Left renal pelvis (tissue), 4 donors: ENCODE results near the gene ANKS1B. TPM values are rescaled to one million over a fixed set of nuclear protein-coding genes. Genes with fewer than 3 reads are reported as not detected.
"Not testable (repeated sequence)": the region's sequence is repeated elsewhere in the genome, so short reads cannot be mapped to it uniquely, and the experiment has no call there.

Experiments used
- DNase-seq, 4 donors: peaks; one replicate each; pipeline ENCODE4 v3.0.0-alpha.2; 2013; ENCODE audit warnings: low read depth in 4 of 4, low spot score in 3 of 4
- polyA plus RNA-seq, 4 donors: library from polyadenylated mRNA; unstranded; fragments of 120-200 nt; gene quantifications; one replicate each; pipeline ENCODE4 v1.2.1, GENCODE V29; 2013; ENCODE audit not compliant: insufficient read length in 4 of 4

The ANKS1B gene
- polyA plus RNA-seq, 4 donors: 3.7 to 6.3 (median 4.7) TPM

GRCh38 chr12:99311373-99311772 is 673.4 kb downstream of the ANKS1B start:
- DNase-seq: no peak

- no peak for DNase-seq
Observed at GRCh38 chr12:99309812-99310211, 674.9 kb downstream of the ANKS1B start.

GRCh38 chr12:99302874-99303273 is 681.9 kb downstream of the ANKS1B start:
- DNase-seq: no peak

- no peak for DNase-seq
Observed at GRCh38 chr12:99287136-99287535, 697.6 kb downstream of the ANKS1B start.

- no peak for DNase-seq
Observed at GRCh38 chr12:99284161-99284560, 700.6 kb downstream of the ANKS1B start.

GRCh38 chr12:99282624-99283023 is 702.1 kb downstream of the ANKS1B start:
- no peak for DNase-seq

- no peak for DNase-seq
Observed at GRCh38 chr12:99282086-99282485, 702.6 kb downstream of the ANKS1B start.

GRCh38 chr12:99281277-99281676 is 703.5 kb downstream of the ANKS1B start:
- DNase-seq: no peak

- no peak for DNase-seq
Observed at GRCh38 chr12:99278899-99279298, 705.8 kb downstream of the ANKS1B start.

- no peak for DNase-seq
Observed at GRCh38 chr12:99277591-99278379, 707.0 kb downstream of the ANKS1B start.

GRCh38 chr12:99271071-99271470 is 713.7 kb downstream of the ANKS1B start:
- DNase-seq: no peak

GRCh38 chr12:99267038-99267437 is 717.7 kb downstream of the ANKS1B start:
- no peak for DNase-seq

- no peak for DNase-seq
Observed at GRCh38 chr12:99265648-99266047, 719.1 kb downstream of the ANKS1B start.

- no peak for DNase-seq
Observed at GRCh38 chr12:99261256-99261655, 723.5 kb downstream of the ANKS1B start.

- DNase-seq: no peak
Observed at GRCh38 chr12:99260456-99260996, 724.2 kb downstream of the ANKS1B start.

GRCh38 chr12:99259040-99259934 is 725.4 kb downstream of the ANKS1B start:
- no peak for DNase-seq

GRCh38 chr12:99257672-99258071 is 727.1 kb downstream of the ANKS1B start:
- DNase-seq: no peak

GRCh38 chr12:99253068-99253467 is 731.7 kb downstream of the ANKS1B start:
- no peak for DNase-seq

GRCh38 chr12:99250091-99250490 is 734.6 kb downstream of the ANKS1B start:
- no peak for DNase-seq

GRCh38 chr12:99249543-99249942 is 735.2 kb downstream of the ANKS1B start:
- DNase-seq: no peak

GRCh38 chr12:99237907-99238538 is 746.7 kb downstream of the ANKS1B start:
- DNase-seq: not testable (repeated sequence)
